Keratinocyte (primary cell): Measurements from ENCODE around the gene PTCRA.

ENCODE experiments used
- EZH2 ChIP-seq: IDR thresholded peaks from one replicate; pipeline ENCODE4 v1.6.1; 2012; ENCODE audit warnings: inconsistent platforms, mild to moderate bottlenecking, low read length, moderate library complexity
- TF ChIP-seq, protein P1 (sequence below), 3 experiments: IDR thresholded peaks in 1 of 3; conservative IDR thresholded peaks in 1 of 3; optimal IDR thresholded peaks in 1 of 3; 2 replicates in 2 of 3; 3 replicates in 1 of 3; pipeline versions ENCODE3 to v1.5.1; 2011; ENCODE audit warnings: low read length in 3 of 3, mild to moderate bottlenecking in 3 of 3, moderate library complexity in 2 of 3, control low read depth in 1 of 3, inconsistent platforms in 1 of 3; ENCODE audit not compliant: insufficient read depth in 2 of 3; ENCODE audit errors: extremely low read depth in 1 of 3

DNA sequence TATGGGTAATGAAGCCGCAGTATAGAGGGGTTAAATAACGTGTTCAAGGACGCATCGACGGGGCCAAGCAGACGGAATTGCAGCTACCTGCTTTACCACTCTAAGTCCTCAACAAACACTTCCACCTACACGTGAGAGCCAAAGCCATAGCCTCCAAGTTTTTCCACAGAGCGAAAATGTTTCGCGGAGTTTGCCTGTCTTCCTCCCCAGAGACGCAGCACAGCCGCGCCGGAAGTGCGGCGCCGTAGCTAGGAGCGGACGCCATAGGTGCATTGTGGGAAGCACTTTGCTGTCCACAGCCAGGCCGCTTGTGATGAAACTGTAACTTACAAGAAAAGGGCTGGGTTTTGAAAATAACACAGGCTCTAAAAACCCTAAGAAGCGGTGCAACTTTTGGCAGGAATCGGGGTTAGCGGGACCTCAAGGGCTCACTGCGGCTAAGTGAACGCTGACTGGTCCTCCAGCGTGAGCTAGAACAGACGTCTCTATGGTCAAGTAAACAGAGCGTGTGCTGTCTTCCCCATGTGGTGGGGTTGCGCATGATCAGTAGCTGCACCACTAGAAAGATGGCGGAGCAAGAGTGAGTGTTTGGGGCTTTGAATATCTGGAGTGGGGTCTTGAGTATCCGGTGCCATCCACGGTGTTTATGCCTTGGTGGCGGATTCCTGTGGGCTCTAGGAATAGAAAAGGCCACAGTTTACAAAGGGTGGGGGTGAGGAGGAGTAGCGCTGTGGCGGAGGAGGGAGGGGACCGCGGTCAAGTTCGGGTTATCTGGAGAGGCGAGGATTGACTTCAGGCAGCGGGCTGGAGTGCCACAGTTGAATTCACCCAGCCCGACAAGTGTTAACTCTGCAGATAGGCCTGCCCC, 36.2 kb upstream of the PTCRA start, which contains the start of gene RPL7L1:
- TF ChIP-seq, protein P1, sequence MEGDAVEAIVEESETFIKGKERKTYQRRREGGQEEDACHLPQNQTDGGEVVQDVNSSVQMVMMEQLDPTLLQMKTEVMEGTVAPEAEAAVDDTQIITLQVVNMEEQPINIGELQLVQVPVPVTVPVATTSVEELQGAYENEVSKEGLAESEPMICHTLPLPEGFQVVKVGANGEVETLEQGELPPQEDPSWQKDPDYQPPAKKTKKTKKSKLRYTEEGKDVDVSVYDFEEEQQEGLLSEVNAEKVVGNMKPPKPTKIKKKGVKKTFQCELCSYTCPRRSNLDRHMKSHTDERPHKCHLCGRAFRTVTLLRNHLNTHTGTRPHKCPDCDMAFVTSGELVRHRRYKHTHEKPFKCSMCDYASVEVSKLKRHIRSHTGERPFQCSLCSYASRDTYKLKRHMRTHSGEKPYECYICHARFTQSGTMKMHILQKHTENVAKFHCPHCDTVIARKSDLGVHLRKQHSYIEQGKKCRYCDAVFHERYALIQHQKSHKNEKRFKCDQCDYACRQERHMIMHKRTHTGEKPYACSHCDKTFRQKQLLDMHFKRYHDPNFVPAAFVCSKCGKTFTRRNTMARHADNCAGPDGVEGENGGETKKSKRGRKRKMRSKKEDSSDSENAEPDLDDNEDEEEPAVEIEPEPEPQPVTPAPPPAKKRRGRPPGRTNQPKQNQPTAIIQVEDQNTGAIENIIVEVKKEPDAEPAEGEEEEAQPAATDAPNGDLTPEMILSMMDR (optimal IDR thresholded peaks at IDR 0.05 in 1 of 3, IDR thresholded peaks at IDR 0.05 in 1 of 3, conservative IDR thresholded peaks at IDR 0.05 in 1 of 3; ENCODE audit: extremely low read depth in 1 of 3, insufficient read depth in 2 of 3, low read length in 3 of 3), result peak in 1 of 3 experiments; percentile 2
- no peak for TF ChIP-seq EZH2
